ENCODE data around the gene PLEKHG3. TPM values are rescaled to one million over a fixed set of nuclear protein-coding genes. Genes with fewer than 3 reads are reported as not detected.

Gene PLEKHG3
- polyA plus RNA-seq, 3 donors = 6.3 to 21.6 (median 13.0) TPM

- Histone ChIP-seq H2AFZ (ENCODE audit: insufficient read depth, low read depth, low read length, poor library complexity, severe bottlenecking) (no peak overlapping the region), H3K4me2 (replicated peaks; ENCODE audit: extremely low read depth, low read length, poor library complexity, severe bottlenecking) (peak overlapping the region; percentile 7), H3K9ac (ENCODE audit: insufficient read depth, low read length, poor library complexity, severe bottlenecking) (no peak overlapping the region), H3K9me3 (replicated peaks in 1 of 2; ENCODE audit: control insufficient read depth in 1 of 2, insufficient read depth in 1 of 2, low read length in 2 of 2) (no peaks in the 10 kb centered on the region), H4K20me1 (ENCODE audit: insufficient read depth, low read length) (peaks cover 4% of the 10 kb centered on the region), H3K36me3 (replicated peaks in 1 of 2; ENCODE audit: control insufficient read depth in 1 of 2, insufficient read depth in 2 of 2, low read length in 2 of 2) (no peaks in the 10 kb centered on the region), H3K4me1 (ENCODE audit: control insufficient read depth in 1 of 2, insufficient read depth in 2 of 2, low read length in 2 of 2) (peaks cover 59 to 72% of the 10 kb centered on the region in 2 donors), H3K79me2 (ENCODE audit: insufficient read depth, low read length) (peaks cover 28% of the 10 kb centered on the region), H3K27ac (ENCODE audit: low read depth in 1 of 2, low read length in 2 of 2) (no peak overlapping the region), H3K4me3 (replicated peaks in 1 of 3; ENCODE audit: low read depth in 2 of 3, low read length in 3 of 3) (no peak overlapping the region), H3K27me3 (ENCODE audit: control insufficient read depth in 2 of 2, insufficient read depth in 2 of 2, low read length in 2 of 2) (no peaks in the 10 kb centered on the region)
- DNase-seq = no peak
- Mint-ChIP-seq H3K4me3 (no peak overlapping the region), H3K27ac (peak overlapping the region in 3 of 7 donors; percentile 33 to 61 (median 42)), H3K9me3 (peaks cover 0 to 2% (median 1%) of the 10 kb centered on the region in 7 donors), H3K4me1 (peaks cover 70% of the 10 kb centered on the region), H3K36me3 (peaks cover 25 to 43% of the 10 kb centered on the region in 2 donors), H3K27me3 (ENCODE audit: low read depth in 3 of 3) (peaks cover 0 to 3% (median 2%) of the 10 kb centered on the region in 3 donors)
- no peak for TF ChIP-seq CTCF (IDR thresholded peaks at IDR 0.05)
- intact Hi-C loops (cut with micrococcal nuclease) = no loop called here
These were observed 9.5 kb downstream of the PLEKHG3 start for GRCh38 chr14:64713677-64714076.

GRCh38 chr14:64714432-64715025 is 10.3 kb downstream of the PLEKHG3 start:
- H3K27ac Mint-ChIP-seq = peak overlapping the region in 4 of 7 donors; percentile 8 to 58 (median 26)
- peaks cover 23 to 51% of the 10 kb centered on the region in 2 donors for H3K36me3 Mint-ChIP-seq
- Histone ChIP-seq H3K4me2 (replicated peaks; ENCODE audit: extremely low read depth, low read length, poor library complexity, severe bottlenecking) (no peak overlapping the region), H3K4me3 (replicated peaks in 1 of 3; ENCODE audit: low read depth in 2 of 3, low read length in 3 of 3) (no peak overlapping the region), H2AFZ (ENCODE audit: insufficient read depth, low read depth, low read length, poor library complexity, severe bottlenecking) (no peak overlapping the region), H3K9ac (ENCODE audit: insufficient read depth, low read length, poor library complexity, severe bottlenecking) (no peak overlapping the region), H3K36me3 (replicated peaks in 1 of 2; ENCODE audit: control insufficient read depth in 1 of 2, insufficient read depth in 2 of 2, low read length in 2 of 2) (no peaks in the 10 kb centered on the region), H4K20me1 (ENCODE audit: insufficient read depth, low read length) (peaks cover 7% of the 10 kb centered on the region), H3K27ac (ENCODE audit: low read depth in 1 of 2, low read length in 2 of 2) (no peak overlapping the region), H3K4me1 (ENCODE audit: control insufficient read depth in 1 of 2, insufficient read depth in 2 of 2, low read length in 2 of 2) (peaks cover 52 to 72% of the 10 kb centered on the region in 2 donors), H3K27me3 (ENCODE audit: control insufficient read depth in 2 of 2, insufficient read depth in 2 of 2, low read length in 2 of 2) (no peaks in the 10 kb centered on the region), H3K9me3 (replicated peaks in 1 of 2; ENCODE audit: control insufficient read depth in 1 of 2, insufficient read depth in 1 of 2, low read length in 2 of 2) (no peaks in the 10 kb centered on the region), H3K79me2 (ENCODE audit: insufficient read depth, low read length) (peaks cover 28% of the 10 kb centered on the region)
- TF ChIP-seq CTCF (IDR thresholded peaks at IDR 0.05) = no peak
- peaks cover 0 to 3% (median 2%) of the 10 kb centered on the region in 3 donors for H3K27me3 Mint-ChIP-seq (ENCODE audit: low read depth in 3 of 3)
- H3K4me1 Mint-ChIP-seq = peaks cover 65% of the 10 kb centered on the region
- H3K4me3 Mint-ChIP-seq = no peak overlapping the region
- intact Hi-C loops (cut with micrococcal nuclease) = no loop called here
- DNase-seq = no peak
- 93% methylated on average over 3 of the region's 5 CpGs for WGBS (ENCODE audit: insufficient coverage)
- H3K9me3 Mint-ChIP-seq = peaks cover 0 to 2% (median 1%) of the 10 kb centered on the region in 7 donors

Measured in CD14-positive monocyte (primary cell).